Lower leg skin (tissue), 4 donors: Measurements from ENCODE around the gene MYOC. TPM values are rescaled to one million over a fixed set of nuclear protein-coding genes. Genes with fewer than 3 reads are reported as not detected.

Experiments used
- DNase-seq, 2 donors: peaks; one replicate each; pipeline ENCODE4 v3.0.0-alpha.2; 2019; ENCODE audit warnings: low spot score in 2 of 2
- H3K4me3 ChIP-seq: fragments of 200-600 bp; sonication (generic); 2 replicates; pipeline ENCODE4 v1.5.1; 2017; ENCODE audit warnings: mild to moderate bottlenecking, low read depth; ENCODE audit not compliant: poor library complexity, severe bottlenecking
- CTCF ChIP-seq, 3 donors: fragments of 450-650 bp; IDR thresholded peaks; one replicate each; pipeline ENCODE4 v1.5.1; 2016; ENCODE audit warnings: antibody characterized with exemption in 3 of 3, mild to moderate bottlenecking in 3 of 3, moderate library complexity in 2 of 3
- POLR2A ChIP-seq, 2 donors: fragments of 450-650 bp; IDR thresholded peaks; one replicate each; pipeline ENCODE4 v1.6.1; 2016 to 2017; ENCODE audit warnings: antibody characterized with exemption in 2 of 2, mild to moderate bottlenecking in 1 of 2, moderate library complexity in 1 of 2
- WGBS, 2 donors: methylation state at CpG; one replicate each; pipeline ENCODE4 v1.1.5; 2018; 5-methylcytosine and 5-hydroxymethylcytosine counted together
- intact Hi-C: fragments of 100-400 bp; cut with DNase I; formaldehyde crosslinking; loops from one replicate; pipeline ENCODE4 v1.15.0; 2023; ENCODE audit warnings: low total_unique reads
- total RNA-seq, 4 donors: library from RNA; depleted of rRNA; stranded (reverse); fragments of >200 nt; gene quantifications; one replicate each; pipeline ENCODE4 v1.1.0, GENCODE V29; 2016

Gene MYOC
- total RNA-seq, 4 donors from 2014 or later = 3.0 to 6.3 (median 4.4) TPM

DNA sequence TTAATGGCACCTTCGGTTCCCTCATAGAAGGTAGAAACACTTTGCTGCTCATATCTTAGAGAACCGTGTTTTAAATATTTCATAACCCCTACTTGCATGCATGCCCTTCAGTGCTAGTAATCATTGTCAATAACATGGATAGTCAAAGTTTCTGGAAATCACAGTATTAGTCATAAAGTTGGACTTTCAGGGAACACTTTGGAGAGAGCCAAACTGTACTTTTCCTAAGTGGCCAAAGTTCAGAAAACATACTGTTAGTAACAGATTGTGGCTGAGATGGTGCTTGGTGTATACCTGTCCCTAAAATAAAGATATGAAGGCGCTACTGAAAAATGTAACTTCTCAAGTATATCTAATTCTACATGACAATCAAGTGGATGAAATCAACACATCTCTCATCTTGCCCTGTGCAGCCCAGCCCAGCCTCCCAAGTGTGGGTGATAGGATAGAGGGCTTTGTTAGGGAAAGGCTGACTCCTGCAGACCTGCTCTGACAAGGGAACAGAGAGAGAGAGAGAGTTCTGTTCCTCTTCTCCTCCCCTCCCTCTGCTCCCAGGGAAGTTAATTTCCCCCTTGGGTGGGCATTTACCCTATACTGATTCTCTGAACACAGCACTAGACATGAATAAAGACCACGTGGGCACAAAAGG lies 14.4 kb downstream of the MYOC start:
- no peak overlapping the region for H3K4me3 ChIP-seq
- TF ChIP-seq POLR2A (IDR thresholded peaks at IDR 0.05) = no peak
- TF ChIP-seq CTCF (IDR thresholded peaks at IDR 0.05) = no peak
- intact Hi-C loops = loop anchor here (10.0 kb wide), 1 partner anchor 337 kb away; no protein-coding TSS in a partner anchor
- WGBS, 2 donors = 53 to 80% methylated on average over 4 of the region's 4 CpGs
- DNase-seq = no peak

- intact Hi-C loops = loop anchor here (10.0 kb wide), 1 partner anchor 339 kb away; no protein-coding TSS in a partner anchor
- H3K4me3 ChIP-seq = no peak overlapping the region
- TF ChIP-seq CTCF (IDR thresholded peaks at IDR 0.05) (no peak), POLR2A (IDR thresholded peaks at IDR 0.05) (no peak)
- no peak for DNase-seq
- WGBS, 2 donors = 84 to 87% methylated on average over 11 of the region's 11 CpGs
These were observed 16.3 kb downstream of the MYOC start for GRCh38 chr1:171636141-171636540.

- WGBS, 2 donors = 90 to 98% methylated on average over 2 of the region's 2 CpGs
- DNase-seq = no peak
- no peak overlapping the region for H3K4me3 ChIP-seq
- no peak for TF ChIP-seq CTCF (IDR thresholded peaks at IDR 0.05)
- no peak for TF ChIP-seq POLR2A (IDR thresholded peaks at IDR 0.05)
- intact Hi-C loops = loop anchor here (10.0 kb wide), 1 partner anchor 339 kb away; no protein-coding TSS in a partner anchor
These were observed 16.8 kb downstream of the MYOC start for GRCh38 chr1:171635661-171636060.

- no peak overlapping the region for H3K4me3 ChIP-seq
- WGBS, 2 donors = 90 to 94% methylated on average over 2 of the region's 2 CpGs
- intact Hi-C loops = no loop called here
- no peak for DNase-seq
- TF ChIP-seq POLR2A (IDR thresholded peaks at IDR 0.05) (no peak), CTCF (IDR thresholded peaks at IDR 0.05) (no peak)
These were observed 24.3 kb downstream of the MYOC start for GRCh38 chr1:171628225-171628624.

DNA sequence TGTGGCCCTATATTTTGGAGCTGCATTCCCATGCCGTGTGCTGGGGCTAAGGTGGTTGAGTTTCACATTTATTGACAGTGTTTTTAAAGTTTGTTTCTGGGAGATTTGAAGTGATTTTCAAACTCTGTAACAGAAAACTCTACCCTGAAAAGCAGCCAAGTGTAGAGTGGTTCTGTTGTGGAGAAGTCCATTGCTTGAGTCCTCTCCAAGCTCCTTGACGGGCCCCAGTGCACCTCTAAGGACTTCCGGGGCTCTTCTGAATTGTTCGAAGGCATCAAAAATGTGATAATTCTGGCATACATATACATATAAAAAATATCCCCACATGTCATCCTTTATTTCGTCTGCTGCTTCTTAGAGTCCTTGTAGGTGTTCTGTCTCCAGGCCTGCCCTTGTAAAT lies 25.5 kb downstream of the MYOC start:
- intact Hi-C loops = no loop called here
- 91 to 92% methylated on average over 5 of the region's 5 CpGs for WGBS, 2 donors
- H3K4me3 ChIP-seq = no peak overlapping the region
- DNase-seq = no peak
- no peak for TF ChIP-seq POLR2A (IDR thresholded peaks at IDR 0.05)
- TF ChIP-seq CTCF (IDR thresholded peaks at IDR 0.05) = no peak

GRCh38 chr1:171625225-171625624 lies 27.3 kb downstream of the MYOC start:
- intact Hi-C loops = no loop called here
- DNase-seq = no peak
- H3K4me3 ChIP-seq = no peak overlapping the region
- 75 to 87% methylated on average over 1 of the region's 1 CpG for WGBS, 2 donors
- TF ChIP-seq CTCF (IDR thresholded peaks at IDR 0.05) (no peak), POLR2A (IDR thresholded peaks at IDR 0.05) (no peak)
